HG03342 (cell line): Measurements from ENCODE around the gene CDH4.

Experiments
- ATAC-seq: cut with Tn5 transposase; IDR thresholded peaks from one replicate; pipeline ENCODE4 v1.9.1; 2021; ENCODE audit warnings: mild to moderate bottlenecking, moderate library complexity; ENCODE audit not compliant: unreplicated experiment

CDH4 gene

GRCh38 chr20:61677928-61678327, 425.9 kb downstream of the CDH4 start:
- ATAC-seq = no peak

GRCh38 chr20:61678437-61678836, 426.4 kb downstream of the CDH4 start:
- no peak for ATAC-seq

- no peak for ATAC-seq
Observed at GRCh38 chr20:61679473-61679872, 427.4 kb downstream of the CDH4 start.

GRCh38 chr20:61680096-61680495, 428.0 kb downstream of the CDH4 start:
- no peak for ATAC-seq

GRCh38 chr20:61682114-61682995, 430.3 kb downstream of the CDH4 start:
- no peak for ATAC-seq

- no peak for ATAC-seq
Observed at GRCh38 chr20:61682996-61683681, 431.1 kb downstream of the CDH4 start.

GRCh38 chr20:61683721-61684120, 431.7 kb downstream of the CDH4 start:
- no peak for ATAC-seq

- no peak for ATAC-seq
Observed at GRCh38 chr20:61684136-61684535, 432.1 kb downstream of the CDH4 start.

GRCh38 chr20:61684583-61685235, 432.6 kb downstream of the CDH4 start:
- ATAC-seq = no peak

- no peak for ATAC-seq
Observed at GRCh38 chr20:61685462-61685861, 433.4 kb downstream of the CDH4 start.

GRCh38 chr20:61686051-61686936, 434.2 kb downstream of the CDH4 start:
- no peak for ATAC-seq

GRCh38 chr20:61688411-61688810, 436.4 kb downstream of the CDH4 start:
- no peak for ATAC-seq

- ATAC-seq = no peak
Observed at GRCh38 chr20:61690150-61690549, 438.1 kb downstream of the CDH4 start.

- ATAC-seq = no peak
Observed at GRCh38 chr20:61690993-61691838, 439.2 kb downstream of the CDH4 start.

- ATAC-seq = no peak
Observed at GRCh38 chr20:61691978-61692377, 439.9 kb downstream of the CDH4 start.

GRCh38 chr20:61692479-61692878, 440.4 kb downstream of the CDH4 start:
- no peak for ATAC-seq

GRCh38 chr20:61693055-61693600, 441.1 kb downstream of the CDH4 start:
- ATAC-seq = no peak

- no peak for ATAC-seq
Observed at GRCh38 chr20:61694682-61695081, 442.6 kb downstream of the CDH4 start.

GRCh38 chr20:61695741-61696140, 443.7 kb downstream of the CDH4 start:
- ATAC-seq = no peak
